Anterior cingulate cortex (tissue), 58 donors: ENCODE data around the gene EPHA4.
"Not testable (repeated sequence)": the region's sequence is repeated elsewhere in the genome, so short reads cannot be mapped to it uniquely, and the experiment has no call there.

Source experiments
- DNase-seq, 58 donors: peaks; one replicate each; lab custom pipeline; 2025; lab: John Stamatoyannopoulos, UW

EPHA4 gene

DNA sequence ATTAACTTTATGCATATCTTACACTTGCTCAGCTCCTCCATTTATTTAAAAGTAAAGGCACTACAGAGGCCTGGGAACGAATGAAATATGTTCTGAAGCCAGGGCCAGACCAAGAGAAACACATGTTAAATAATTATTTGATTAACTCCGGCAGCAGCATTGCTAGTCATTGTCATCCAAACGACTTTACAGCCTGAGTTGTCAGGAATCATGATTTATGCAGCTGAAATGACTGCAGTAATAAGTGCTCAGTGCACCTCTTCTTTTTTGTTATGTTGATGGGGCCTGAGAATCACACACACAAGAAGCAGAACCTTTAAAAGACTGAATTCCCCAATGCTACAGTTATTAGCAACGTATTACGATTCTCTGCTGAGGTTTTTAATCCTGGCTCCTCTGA is 58.9 kb downstream of the EPHA4 start:
- DNase-seq, result no peak

DNA sequence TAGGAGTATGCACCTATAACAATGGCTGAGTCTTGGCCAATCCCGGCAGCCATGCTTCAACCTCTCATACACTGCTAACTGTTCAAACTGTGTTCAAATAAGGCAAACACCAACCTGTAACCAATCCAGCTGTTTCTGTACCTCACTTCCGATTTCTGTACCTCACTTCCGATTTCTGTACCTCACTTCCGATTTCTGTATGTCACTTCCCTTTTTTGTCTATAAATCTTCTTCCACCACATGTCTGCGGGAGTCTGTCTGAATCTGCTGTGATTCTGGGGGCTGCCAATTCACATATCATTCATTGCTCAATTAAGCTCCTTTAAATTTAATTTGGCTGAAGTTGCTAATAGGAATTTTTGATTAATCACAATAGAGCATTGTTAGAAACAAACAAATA is 60.8 kb downstream of the EPHA4 start:
- DNase-seq, result not testable (repeated sequence)

DNA sequence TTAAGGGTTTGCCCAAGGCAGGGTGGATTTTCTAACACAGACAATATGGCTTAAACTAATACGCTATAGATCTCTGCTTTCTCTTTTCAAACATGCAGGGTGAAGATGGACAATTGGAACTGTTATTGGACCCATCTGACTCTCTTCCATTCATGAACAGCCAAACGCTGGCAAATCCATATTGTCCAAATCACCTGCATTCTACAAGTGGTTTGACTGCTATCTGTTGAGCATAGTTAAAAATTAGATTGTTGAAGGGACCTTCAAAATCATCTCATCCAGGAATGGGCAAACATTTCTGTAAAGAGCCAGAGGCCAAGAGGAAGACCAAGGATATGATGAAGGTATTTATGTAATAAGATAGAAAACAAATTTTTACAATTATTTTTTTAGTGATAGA is 65.6 kb downstream of the EPHA4 start:
- no peak for DNase-seq

DNA sequence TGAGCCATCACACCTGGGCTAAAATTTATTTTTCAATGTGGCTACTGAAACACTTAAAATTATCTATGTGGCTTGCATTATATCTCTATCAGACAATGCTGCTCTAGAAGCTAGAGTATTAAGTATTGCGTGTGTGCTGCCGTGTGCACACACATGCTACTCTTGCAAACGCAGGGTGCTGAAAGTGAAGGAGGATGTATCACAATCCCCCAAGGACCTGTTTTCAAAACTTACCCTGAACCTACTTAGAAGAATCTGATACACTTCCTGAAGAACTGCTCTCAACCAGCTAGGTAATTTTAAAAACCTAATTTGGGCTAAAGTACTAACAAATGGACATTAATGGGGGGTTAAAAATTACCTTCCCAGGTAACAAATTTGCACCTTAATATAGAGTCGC is 66.5 kb downstream of the EPHA4 start:
- DNase-seq, result no peak

- DNase-seq, result no peak
These were observed 67.2 kb downstream of the EPHA4 start for GRCh38 chr2:221504905-221505304.

GRCh38 chr2:221503965-221504364 is 68.1 kb downstream of the EPHA4 start:
- no peak for DNase-seq

DNA sequence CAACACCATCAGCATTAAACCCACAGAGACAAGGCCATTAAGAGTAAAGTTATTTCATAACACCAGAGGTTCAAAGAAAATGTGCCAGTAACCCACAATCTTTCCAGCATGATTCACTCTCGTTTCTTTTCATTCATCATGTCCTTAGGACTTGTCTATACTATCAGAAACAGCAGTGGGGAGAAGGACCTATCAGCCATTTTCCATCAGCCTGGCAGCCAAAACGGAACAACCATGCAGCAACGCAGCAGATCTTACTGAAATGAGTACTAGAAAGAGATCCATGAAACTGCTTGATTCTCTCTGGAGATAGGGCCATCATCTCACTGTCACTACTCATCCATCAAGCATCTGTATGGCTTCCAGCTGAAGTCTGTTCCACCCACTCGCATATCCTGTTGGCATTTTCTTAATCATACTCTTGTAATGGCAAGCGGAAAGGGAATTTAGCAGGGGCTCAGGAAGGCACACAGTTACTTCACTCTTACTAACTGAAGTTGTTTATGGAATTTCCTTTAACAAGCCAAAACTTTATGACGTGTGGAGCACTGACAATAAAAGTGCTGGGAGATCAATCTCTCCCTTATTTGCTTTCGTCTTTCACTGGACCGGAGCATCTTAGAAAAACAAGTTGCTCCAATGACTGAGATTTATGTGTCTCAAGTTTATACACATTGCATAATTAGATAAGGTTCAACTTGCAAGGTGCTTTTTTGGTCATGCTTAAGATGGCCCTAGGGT is 69.7 kb downstream of the EPHA4 start:
- no peak for DNase-seq

- DNase-seq, result no peak
These were observed 70.2 kb downstream of the EPHA4 start for GRCh38 chr2:221501883-221502269.

GRCh38 chr2:221501210-221501882 is 70.8 kb downstream of the EPHA4 start:
- no peak for DNase-seq

GRCh38 chr2:221500501-221501209 is 71.4 kb downstream of the EPHA4 start:
- no peak for DNase-seq

GRCh38 chr2:221495731-221496130 is 76.4 kb downstream of the EPHA4 start:
- DNase-seq, result no peak

GRCh38 chr2:221494556-221494955 is 77.5 kb downstream of the EPHA4 start:
- DNase-seq, result no peak

GRCh38 chr2:221493391-221493790 is 78.7 kb downstream of the EPHA4 start:
- no peak for DNase-seq

DNA sequence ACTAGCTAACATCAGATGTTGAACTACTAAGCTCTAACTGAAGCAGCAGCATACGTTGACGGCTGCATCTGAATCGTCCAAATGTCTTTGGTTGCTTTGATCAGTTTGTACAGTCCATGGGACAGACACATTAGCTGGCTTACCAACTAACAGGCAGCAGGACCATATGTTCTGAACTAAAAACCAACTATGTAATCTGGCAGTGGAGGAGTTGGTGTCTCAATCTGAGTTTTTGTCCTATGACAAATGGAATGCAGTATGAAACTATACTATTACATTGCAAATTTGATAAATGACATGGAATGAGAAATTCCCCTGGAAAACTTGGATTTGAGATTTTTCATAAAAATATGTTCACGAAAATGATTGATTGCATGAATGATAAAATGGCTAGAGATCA is 79.5 kb downstream of the EPHA4 start:
- peak in 5 of 58 donors; percentile 10 to 45 (median 19) for DNase-seq

GRCh38 chr2:221490506-221491060 is 81.5 kb downstream of the EPHA4 start:
- DNase-seq, result no peak

GRCh38 chr2:221488136-221488807 is 83.8 kb downstream of the EPHA4 start:
- DNase-seq, result no peak

DNA sequence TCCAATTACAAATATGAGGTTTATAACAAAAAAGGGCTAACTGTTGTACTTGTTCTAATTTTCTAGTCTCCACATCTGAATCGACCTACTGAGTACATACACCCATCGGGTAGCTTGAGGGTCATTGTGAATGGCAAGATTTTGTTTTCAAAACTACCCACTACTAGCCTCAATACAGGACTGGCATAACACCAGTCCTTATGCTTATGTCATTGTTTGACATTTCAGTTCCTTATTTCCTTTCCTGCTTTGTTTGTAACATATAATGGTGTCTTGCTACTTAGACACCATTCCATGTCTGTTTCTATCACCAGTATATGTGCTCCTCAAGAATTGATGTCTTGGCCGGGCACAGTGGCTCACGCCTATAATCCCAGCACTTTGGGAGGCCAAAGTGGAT is 86.0 kb downstream of the EPHA4 start:
- no peak for DNase-seq

- DNase-seq, result no peak
These were observed 86.6 kb downstream of the EPHA4 start for GRCh38 chr2:221485503-221485870.

GRCh38 chr2:221484761-221485502 is 87.2 kb downstream of the EPHA4 start:
- DNase-seq, result no peak
